ENCODE results near the gene ATP9A.
"Not testable (repeated sequence)": the region's sequence is repeated elsewhere in the genome, so short reads cannot be mapped to it uniquely, and the experiment has no call there.

The ATP9A gene, protein sequence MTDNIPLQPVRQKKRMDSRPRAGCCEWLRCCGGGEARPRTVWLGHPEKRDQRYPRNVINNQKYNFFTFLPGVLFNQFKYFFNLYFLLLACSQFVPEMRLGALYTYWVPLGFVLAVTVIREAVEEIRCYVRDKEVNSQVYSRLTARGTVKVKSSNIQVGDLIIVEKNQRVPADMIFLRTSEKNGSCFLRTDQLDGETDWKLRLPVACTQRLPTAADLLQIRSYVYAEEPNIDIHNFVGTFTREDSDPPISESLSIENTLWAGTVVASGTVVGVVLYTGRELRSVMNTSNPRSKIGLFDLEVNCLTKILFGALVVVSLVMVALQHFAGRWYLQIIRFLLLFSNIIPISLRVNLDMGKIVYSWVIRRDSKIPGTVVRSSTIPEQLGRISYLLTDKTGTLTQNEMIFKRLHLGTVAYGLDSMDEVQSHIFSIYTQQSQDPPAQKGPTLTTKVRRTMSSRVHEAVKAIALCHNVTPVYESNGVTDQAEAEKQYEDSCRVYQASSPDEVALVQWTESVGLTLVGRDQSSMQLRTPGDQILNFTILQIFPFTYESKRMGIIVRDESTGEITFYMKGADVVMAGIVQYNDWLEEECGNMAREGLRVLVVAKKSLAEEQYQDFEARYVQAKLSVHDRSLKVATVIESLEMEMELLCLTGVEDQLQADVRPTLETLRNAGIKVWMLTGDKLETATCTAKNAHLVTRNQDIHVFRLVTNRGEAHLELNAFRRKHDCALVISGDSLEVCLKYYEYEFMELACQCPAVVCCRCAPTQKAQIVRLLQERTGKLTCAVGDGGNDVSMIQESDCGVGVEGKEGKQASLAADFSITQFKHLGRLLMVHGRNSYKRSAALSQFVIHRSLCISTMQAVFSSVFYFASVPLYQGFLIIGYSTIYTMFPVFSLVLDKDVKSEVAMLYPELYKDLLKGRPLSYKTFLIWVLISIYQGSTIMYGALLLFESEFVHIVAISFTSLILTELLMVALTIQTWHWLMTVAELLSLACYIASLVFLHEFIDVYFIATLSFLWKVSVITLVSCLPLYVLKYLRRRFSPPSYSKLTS

GRCh38 chr20:51767867-51768758 is at the start of gene ATP9A:
ATP9A (minus strand) TSS chr20:51768390; CDS start chr20:51768369, 21 bp downstream.
- no peak for TF ChIP-seq CTCF (IDR thresholded peaks at IDR 0.05; ENCODE audit: insufficient read depth, low read depth, low read length, missing control alignments)
- peak; percentile 21 for DNase-seq (ENCODE audit: low read depth)
- peak within 1 kb of the TSS; percentile 68 for H3K4me3 ChIP-seq (ENCODE audit: low read length)

GRCh38 chr20:51816856-51817255 is 48.7 kb upstream of the ATP9A start:
- not testable (repeated sequence) for DNase-seq (ENCODE audit: low read depth); H3K4me3 ChIP-seq (ENCODE audit: low read length)

- no peak overlapping the region for H3K4me3 ChIP-seq (ENCODE audit: low read length)
- peak; percentile 43 for DNase-seq (ENCODE audit: low read depth)
- no peak for TF ChIP-seq CTCF (IDR thresholded peaks at IDR 0.05; ENCODE audit: insufficient read depth, low read depth, low read length, missing control alignments)
Observed at GRCh38 chr20:51815383-51816076, 47.3 kb upstream of the ATP9A start.

DNA sequence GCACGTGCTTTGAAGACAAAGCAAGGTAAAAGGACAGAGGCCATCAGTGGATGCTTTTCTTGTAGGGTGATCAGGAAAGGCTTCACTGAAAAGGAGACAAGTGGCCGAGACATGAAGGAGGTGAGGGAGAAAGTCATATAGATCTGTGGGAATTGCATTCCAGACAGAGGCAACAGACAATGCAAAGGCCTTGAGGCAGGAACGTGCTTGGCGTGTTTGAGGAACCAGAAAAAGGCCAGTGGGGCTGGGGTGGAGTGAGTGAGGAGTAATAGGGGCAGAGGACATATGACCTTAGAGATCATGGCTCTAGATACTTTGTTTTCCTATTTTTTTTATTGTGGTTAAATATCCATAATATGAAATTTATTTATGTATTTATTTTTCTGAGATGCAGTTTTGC is 44.7 kb upstream of the ATP9A start:
- TF ChIP-seq CTCF (IDR thresholded peaks at IDR 0.05; ENCODE audit: insufficient read depth, low read depth, low read length, missing control alignments): no peak
- H3K4me3 ChIP-seq (ENCODE audit: low read length): no peak overlapping the region
- no peak for DNase-seq (ENCODE audit: low read depth)

- DNase-seq (ENCODE audit: low read depth): no peak
- no peak overlapping the region for H3K4me3 ChIP-seq (ENCODE audit: low read length)
- TF ChIP-seq CTCF (IDR thresholded peaks at IDR 0.05; ENCODE audit: insufficient read depth, low read depth, low read length, missing control alignments): no peak
Observed at GRCh38 chr20:51811514-51812128, 43.4 kb upstream of the ATP9A start.

DNA sequence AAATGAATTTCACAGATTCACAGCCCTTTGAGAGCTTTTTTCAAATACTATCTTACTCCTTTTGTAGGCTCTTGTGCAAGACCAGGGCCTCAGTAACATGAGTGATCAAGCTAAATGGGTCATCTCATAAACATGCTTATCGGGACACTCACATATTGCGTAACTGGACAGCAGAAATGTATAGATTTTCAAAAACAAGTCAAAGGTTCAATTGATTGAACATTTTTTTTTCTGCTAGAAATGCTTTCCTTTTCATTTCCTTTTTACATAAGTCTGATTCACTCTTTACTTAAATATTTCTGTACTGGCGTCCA is 42.8 kb upstream of the ATP9A start:
- TF ChIP-seq CTCF (IDR thresholded peaks at IDR 0.05; ENCODE audit: insufficient read depth, low read depth, low read length, missing control alignments): no peak
- H3K4me3 ChIP-seq (ENCODE audit: low read length): no peak overlapping the region
- peak; percentile 57 for DNase-seq (ENCODE audit: low read depth)
